HT1080 (cell line): Measurements from ENCODE around the gene HES3. TPM values are rescaled to one million over a fixed set of nuclear protein-coding genes. Genes with fewer than 3 reads are reported as not detected.

Experiments
- DNase-seq: peaks from one replicate; pipeline ENCODE4 v3.0.0-alpha.2; 2015; ENCODE audit warnings: low read depth
- total RNA-seq: library from RNA; depleted of rRNA; stranded (reverse); fragments of >200 nt; shearing (Covaris generic); gene quantifications from 2 replicates; pipeline ENCODE4 v1.2.3, GENCODE V29; 2014

Gene HES3
- total RNA-seq, 1 experiment from 2014 or later = not detected

GRCh38 chr1:6245086-6245868 lies 1.3 kb downstream of the HES3 start:
- DNase-seq = peak; percentile 75

DNA sequence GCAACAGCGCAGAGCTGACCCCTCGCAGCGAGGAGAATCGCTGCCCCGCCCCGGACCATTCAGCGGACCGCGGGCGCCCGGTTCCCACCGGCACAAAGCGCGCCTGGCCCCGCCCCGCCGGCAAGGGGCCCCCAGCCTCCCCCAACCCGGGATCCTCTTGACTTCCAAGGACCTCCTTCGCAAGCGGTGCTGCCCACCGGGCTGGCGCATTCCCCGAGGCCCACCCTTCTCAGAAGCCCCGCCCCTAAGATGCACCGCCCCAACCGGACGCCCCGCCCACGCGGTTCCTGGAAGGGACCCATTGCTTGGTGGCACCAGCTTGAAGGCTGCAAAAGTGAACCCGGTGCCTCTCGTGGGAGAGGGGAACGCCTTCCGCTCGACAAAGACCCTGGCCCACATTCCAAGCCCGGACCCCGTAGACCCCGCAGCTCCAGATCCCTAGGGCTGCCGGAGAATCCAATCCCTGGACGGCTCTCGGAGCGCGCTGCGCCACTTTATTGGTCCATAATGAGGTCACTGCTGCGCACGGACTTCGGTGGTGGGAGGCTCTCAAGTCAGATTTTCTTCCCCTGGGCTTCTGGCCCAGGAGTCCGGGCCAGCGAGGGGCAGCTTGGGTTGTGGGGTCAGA lies 2.0 kb downstream of the HES3 start:
- DNase-seq = no peak

DNA sequence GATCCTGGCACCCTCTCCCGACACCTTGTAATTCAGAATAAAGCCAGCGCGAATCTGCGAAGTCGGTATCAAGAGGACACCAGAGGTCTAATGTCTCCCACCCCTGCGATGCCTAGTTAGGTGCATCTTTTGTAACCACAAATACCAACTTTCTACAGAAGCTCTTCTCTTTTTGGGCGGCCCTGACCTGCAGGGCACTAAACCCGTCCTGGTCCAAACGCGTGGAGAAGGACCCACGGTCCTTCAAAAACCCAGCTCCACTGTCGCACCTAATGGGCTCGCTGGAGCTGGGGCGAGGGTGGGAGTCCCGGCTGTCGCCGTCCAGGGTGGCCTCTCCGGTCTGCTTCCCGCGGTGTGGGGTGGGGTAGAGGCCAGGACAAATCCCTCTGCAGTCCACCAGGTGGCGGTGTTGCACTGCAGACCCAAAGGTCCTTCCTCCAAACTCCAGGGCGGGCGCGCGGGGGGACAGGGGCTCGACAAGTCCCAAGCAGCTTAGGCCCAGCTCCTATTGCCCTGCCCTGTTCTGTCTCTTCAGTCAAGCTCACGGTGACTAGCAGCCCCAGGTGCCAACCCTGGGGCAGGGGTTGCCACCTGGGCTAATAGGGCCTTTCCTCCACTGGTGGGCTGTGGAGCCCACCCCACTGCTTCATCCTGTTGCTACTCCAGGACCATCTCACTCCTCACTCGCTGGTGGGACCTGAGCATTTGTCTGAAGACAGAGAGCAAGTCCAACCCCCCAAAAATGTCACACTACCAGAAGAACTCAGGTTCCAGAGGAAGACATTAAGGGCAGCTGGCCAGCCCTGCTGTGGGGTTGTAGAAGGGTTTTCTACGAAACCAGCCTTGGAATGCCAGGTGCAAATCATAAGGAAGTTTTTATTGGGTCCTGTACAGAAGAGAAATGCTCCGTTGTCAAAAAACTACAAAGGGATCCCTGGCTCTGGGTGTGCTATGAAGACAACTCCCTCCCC lies 2.8 kb downstream of the HES3 start:
- peak; percentile 64 for DNase-seq

DNA sequence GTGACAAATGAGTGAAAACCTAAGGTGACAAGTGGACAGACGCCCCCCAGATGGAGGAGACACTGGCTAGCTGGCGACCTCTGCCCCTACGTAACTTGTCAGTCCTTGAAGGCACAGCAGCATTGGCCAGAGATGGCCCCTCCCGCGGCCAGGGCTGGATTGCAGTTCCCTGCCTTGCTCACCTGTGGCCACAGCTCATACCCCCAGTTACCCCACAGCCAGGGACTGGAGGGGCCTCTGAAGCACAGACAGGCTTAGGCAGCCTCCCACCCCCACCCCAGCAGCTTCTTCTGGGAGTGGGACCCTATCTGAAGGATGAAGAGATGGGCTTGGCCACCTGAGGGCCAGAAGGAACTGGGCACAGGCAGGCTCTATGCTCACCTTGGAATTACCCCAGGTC lies 3.7 kb downstream of the HES3 start:
- no peak for DNase-seq

- DNase-seq = no peak
These were observed 4.3 kb downstream of the HES3 start for GRCh38 chr1:6248161-6248776.

- no peak for DNase-seq
These were observed 5.2 kb downstream of the HES3 start for GRCh38 chr1:6248932-6249738.

DNA sequence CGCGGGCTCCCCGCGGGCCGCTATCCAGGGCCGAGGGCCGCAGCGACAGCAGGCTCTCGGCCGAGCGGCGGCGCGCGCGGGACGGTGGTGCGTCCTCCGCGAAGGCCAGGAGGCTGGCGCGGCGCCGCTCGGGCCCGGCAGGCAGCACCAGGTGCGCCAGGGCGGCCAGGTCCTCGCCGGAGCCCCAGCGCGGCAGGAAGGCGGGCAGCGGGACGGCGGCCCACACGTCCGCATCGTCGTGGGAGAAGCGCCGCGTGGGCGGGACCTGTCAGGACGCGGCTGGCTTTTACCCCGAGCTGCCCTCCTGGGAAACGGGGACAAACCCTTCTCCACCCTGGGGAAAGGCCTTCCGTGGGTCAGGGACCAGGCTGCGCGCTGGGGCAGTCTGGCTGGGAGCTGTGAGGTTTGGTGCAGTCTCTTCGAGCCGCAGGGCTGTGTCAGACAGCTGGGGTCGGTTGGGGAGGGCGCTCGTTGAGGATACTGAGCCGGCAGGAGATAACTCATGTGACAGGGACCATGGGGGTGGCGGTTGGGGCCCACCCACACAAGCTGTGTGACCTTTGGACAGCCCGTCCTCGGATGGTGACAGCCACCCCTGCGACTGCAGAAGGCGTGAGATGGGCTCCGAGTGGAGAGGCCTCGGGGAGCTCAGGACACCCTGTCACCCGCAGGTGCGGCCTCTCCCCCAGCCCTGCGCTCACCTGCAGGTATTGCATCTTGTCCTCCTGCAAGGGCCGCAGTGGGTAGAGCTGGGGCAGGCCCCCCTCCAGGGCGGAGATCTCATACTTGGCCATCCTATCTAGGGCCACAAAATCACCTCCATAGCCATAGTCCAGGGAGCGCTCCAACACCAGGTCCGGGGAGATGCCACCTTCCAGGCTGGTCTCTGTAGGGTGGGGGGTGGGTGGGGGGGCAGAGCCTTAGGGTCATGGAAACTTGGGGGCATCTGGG lies 6.0 kb downstream of the HES3 start:
- DNase-seq = no peak

DNA sequence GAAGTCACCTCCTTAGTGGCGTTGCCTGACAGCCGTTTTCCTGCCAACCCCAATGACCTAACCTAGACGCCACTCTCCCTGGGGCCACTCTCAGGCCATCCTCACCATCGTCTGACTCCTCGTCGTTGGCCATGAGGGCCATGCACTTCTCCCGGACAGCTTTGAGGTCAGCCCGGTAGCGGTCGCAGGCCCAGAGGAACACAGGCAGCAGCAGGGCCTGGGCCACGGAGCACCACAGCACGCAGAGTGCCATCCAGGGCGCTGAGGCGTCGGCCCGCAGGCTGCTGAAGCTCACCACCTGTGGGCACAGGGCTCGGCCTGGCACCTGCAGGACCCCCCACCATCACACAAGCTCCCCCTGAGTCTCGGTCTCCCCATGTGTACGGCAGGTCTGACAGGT lies 7.3 kb downstream of the HES3 start:
- DNase-seq = no peak

- DNase-seq = no peak
These were observed 7.8 kb downstream of the HES3 start for GRCh38 chr1:6251681-6252373.

DNA sequence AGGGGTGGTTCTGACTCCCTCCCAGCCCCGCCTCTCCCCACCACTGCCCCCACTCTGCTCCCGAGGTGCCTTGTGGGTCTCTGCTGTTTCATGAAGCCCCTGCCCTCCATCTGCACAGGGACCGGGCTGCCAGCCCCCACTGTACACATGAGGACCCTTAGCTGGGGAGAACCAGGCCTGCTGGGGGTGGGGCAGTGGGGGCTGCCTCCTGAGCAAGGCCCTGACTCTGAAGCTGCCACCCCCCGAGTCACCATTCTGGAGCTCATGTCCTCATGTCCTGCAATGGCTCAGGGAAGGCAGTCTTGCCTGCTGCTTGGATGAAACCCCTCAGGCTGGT lies 8.4 kb downstream of the HES3 start:
- DNase-seq = no peak

DNA sequence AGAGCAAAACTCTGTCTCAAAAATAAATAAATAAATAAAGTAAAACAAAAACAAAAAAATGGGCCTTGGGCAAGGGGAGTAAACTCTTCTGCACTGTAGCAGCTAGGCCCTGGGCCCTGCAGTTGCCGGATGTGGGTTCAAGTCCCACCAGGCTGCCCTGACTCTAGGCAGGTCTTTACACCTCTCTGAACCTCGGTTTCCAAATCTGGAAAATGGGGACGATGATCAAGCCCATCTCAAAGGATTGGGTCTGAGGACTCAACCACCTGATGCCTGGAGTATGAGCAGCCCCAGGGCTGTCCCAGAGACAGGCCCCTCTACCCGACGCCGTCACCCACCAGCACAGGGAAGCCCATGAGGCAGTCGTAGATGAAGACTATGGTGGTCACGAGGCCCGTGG lies 9.4 kb downstream of the HES3 start:
- DNase-seq = no peak

- DNase-seq = no peak
These were observed 10.7 kb downstream of the HES3 start for GRCh38 chr1:6254691-6255090.

DNA sequence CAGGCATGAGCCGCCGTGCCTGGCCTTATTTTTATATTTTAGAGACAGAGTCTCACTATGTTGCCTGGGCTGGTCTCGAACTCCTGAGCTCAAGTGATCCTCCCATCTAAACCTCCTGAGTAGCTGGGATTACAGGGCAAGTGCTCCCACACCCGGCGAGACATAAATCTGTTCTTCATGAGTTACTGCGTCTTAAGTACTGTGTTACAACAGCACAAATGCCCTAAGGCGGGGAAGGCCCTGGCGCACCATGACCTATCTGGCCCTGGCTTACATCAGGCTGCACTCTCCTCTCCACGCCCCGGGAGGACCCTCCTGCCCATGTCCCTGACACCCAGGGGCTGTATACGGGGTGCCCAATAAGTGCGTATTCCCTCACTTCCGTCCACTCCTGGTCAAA lies 12.7 kb downstream of the HES3 start:
- no peak for DNase-seq

DNA sequence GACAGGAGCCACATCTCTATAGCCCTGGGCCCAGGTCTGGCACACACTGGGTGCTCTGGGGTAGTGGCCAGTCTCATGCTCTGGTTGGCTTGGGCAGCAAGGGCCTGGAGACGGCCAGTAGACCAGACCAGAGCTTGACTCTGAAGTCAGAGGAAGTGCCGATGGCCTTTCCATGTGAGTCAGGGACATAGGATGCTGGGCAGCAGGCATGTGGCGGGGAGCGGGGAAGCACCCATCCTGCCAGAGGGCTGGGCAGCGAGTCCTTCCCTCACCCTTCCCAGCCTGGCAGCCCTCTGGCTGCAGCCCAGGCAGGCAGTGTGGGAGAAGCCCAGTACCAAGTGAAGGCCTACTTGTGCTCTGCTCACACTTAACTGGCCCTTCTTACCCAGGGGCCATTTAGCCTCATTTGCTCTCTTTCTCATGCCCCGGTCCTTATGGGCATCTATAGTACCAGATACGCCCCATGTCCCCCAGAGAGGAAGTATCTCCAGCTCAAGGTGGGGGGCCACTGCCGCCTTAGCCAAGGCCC lies 13.6 kb downstream of the HES3 start:
- DNase-seq = peak; percentile 44

DNA sequence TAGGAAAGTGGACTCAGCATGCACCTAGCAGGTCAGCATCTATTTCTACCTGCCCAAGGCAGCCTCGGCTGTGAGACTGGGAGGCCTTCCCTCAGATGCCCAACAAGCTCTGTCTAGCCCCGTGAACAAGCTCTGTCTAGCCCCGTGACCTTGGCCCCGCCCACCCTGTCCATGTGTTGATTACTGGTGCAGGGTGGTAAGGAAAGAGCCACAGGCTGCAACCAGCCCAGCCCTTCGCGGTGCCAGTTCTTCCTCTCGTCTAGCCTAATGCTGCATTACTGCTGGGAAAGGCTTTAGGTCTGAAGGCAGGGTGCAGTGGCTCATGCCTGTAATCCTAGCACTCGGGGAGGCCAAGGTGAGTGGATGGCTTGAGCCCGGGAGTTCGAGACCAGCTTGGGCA lies 14.7 kb downstream of the HES3 start:
- no peak for DNase-seq

GRCh38 chr1:6259491-6260362 lies 15.7 kb downstream of the HES3 start:
- peak; percentile 65 for DNase-seq

DNA sequence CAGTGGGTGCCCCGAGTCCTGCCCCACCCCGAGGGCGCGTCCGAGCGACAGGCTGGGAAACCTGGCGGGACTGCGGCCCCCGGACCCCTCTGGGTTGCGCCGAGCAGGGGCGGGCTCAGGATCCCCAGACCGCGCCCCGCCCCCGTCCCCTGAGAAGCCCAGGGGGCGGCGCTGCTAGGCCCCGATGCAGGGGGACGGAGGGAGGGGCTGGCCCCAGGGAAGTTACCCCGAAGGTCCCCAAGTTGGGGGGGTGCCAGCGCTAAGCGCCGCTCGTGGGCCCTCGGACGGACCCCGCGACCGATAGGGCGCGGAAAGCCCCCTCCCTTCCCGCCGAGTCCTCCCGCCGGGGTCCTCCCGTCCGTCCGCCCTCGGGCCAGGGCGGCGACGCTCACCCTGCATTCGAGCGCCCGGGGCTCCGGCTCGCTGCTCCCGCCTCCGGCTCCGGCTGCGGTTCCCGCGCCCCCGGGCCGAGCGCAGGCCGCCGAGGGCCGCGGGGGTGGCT lies 16.5 kb downstream of the HES3 start:
- DNase-seq = no peak
